Stimulated activated CD8-positive, alpha-beta memory T cell treated with anti-CD3 and anti-CD28 coated beads, Interleukin-12 subunit alpha, Interleukin-12 subunit beta, amount 100 ng/mL, for 4 hours (primary cell): Measurements from ENCODE around the gene CWC25.
A peak's percentile ranks its signal among the peaks of the same experiment; 100 is the strongest.

Source experiments
- DNase-seq: peaks from one replicate; pipeline ENCODE4 v3.0.0-alpha.2; 2020; ENCODE audit warnings: low read depth

The CWC25 gene

DNA sequence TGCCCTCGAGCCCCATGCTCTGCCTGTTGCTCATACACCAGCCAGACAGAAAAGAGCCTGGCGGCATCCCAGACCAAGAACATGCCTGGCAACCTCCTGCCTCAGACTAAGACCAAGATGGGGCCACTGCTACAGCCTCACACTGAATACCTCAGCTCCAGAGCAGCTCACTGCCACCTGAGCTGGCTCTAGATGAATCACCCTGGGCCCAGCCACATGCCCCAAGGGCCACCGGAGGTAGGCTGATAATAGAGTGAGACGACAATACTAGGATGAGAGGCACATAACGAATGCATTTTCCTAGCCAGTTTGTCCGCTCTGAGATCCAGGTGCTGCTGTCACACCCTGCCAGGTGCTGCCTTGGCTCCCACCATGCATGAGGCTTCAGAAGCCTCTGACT lies 38.7 kb downstream of the CWC25 start:
- DNase-seq = no peak

DNA sequence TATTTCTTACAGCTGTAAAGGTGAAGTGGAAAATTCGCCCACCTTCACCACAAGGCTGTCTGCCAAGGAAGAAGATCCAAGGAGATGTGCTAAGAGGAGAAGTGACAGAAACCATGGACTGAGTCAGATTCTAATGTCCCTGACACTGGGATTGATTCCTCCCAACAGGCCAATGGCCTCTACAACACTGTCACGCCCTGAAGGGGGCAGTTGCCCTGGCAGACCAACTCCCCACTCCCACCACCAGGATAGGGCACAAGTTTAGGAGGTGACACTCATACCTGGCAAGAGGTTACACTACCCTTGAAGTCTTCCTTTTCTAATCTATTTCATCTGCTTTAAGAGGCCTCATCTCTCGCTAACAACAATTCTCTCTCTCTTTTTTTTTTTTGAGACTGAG lies 41.9 kb downstream of the CWC25 start:
- no peak for DNase-seq

DNA sequence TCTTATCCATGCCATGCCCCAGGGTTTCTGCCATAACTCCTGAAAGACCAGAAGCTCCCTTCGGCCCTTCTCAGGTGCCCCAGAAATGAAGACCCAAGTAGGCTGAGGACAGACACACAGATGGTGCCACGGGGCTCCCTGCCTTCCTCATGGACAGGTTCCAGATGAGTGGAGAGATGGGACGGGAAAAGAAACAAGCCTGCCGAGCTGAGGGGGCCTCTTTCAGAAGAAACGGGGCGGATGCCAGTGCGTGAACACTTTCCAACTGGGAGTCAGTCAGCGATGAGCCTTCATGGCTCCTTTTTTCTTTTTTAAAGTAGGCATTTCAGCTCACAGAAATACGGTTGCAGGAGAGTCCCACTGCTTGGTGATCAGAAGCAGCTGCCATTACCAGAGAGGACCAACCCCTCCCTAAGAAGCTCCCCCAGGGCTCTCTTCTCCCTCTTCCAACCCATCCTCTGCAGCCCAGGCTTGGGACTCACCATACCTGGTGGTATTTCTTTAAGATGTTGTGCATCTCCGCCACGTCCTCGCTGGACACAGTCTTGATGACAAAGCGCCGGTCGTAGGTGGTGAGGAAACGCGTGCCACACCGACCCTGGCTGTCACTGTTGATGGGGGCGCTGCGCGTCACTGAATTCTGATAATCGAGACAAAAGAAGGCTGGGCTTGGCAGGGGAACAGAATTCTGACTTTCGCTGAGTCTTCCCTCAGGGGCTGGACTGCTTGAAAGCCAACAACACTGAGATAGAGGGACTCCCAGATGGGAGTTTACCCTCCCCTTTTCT lies 45.0 kb downstream of the CWC25 start:
- no peak for DNase-seq

DNA sequence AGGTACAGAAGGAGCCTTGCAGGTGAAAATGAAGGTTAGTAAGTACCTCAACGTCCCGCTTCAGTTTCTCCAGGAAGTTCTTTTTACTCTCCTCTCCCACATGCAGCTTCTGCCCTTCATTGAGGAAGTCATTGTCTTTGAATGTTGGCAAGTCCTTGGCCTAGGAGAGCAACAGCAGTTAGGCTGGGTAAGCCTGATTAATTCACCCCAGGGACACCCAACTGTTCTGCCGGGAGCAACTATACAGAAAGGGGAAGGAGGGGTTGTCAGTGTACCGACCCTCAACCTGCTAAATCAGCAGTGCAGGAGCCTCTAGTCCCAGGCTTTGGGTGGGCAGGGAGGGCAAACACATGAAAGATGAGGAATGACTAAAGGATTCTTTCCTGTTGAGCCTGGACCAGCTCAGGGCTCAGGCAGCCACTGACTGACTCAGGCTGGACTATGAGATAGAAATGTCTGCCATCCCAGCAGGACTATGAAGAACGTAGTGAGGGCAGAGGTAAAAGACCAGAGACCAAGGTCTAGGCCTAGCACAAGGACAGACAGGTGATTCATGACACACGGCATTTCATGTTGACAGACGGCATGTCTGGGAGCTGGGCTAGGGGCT lies 47.4 kb downstream of the CWC25 start:
- DNase-seq = no peak

GRCh38 chr17:38773258-38773657 lies 51.9 kb downstream of the CWC25 start:
- no peak for DNase-seq

GRCh38 chr17:38768417-38768816 lies 56.7 kb downstream of the CWC25 start:
- no peak for DNase-seq

GRCh38 chr17:38766341-38766740 lies 58.8 kb downstream of the CWC25 start:
- no peak for DNase-seq

DNA sequence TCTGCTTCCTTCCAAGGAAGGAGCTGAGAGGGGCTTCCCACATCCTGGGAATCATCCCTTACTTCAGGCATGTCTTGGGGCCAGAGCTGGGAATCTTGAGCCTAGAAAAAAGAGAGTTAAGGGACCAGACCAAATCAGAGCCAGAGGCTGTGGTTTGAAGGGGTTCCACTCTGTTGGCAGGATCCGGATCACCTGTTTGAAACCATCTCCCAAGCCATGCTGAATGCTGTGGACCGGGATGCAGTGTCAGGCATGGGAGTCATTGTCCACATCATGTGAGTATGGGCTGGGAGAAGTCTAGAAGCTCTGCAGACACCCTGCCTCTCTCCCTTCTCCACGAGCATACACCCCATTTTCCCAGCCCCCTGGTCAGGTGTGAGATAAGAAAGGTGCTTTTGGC lies 62.9 kb downstream of the CWC25 start:
- DNase-seq = no peak

DNA sequence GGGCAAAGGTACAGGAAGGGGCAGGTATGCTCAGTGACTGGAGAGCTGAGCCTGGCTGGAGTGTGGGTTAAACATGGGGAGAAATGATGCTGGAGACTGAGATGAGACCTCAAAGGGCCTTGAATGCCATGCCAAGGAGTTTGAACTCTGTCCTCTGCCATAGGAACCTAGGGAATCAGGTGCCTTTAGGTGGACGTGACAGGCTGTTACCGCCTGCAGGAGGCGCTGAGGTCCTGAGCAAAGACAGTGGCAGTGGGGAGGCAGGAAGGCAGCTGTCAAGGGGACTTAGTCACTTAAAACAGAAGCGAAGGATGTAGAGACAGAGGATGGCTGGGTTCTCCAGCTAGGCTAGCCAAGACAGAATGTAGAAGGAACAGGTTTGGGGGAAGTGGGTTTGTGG lies 63.5 kb downstream of the CWC25 start:
- DNase-seq = no peak

DNA sequence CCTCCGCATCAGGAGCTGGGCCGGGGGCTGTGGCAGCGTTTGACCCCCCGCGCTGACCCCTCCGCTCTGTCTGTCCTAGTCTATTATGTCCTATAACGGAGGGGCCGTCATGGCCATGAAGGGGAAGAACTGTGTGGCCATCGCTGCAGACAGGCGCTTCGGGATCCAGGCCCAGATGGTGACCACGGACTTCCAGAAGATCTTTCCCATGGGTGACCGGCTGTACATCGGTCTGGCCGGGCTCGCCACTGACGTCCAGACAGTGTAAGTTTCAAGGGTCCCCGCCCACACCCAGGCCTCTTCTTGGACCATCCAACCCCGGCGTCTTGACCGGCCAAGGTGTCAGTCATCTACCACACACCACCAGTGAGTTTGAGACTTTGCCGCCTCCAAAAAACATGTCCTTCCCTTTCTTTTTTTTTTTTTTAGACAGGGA lies 72.0 kb downstream of the CWC25 start:
- no peak for DNase-seq

- DNase-seq = peak; percentile 91
Measured at GRCh38 chr17:38752308-38753070, 72.6 kb downstream of the CWC25 start, which contains the start of gene PSMB3. PSMB3 (plus strand) TSS chr17:38752741; CDS start chr17:38752827, 86 bp downstream.

GRCh38 chr17:38751808-38752307 lies 73.3 kb downstream of the CWC25 start:
- peak; percentile 60 for DNase-seq

GRCh38 chr17:38751144-38751807 lies 73.8 kb downstream of the CWC25 start:
- no peak for DNase-seq
